Tibial nerve (tissue), 4 donors: ENCODE data around the gene PPP1R14B. TPM values are rescaled to one million over a fixed set of nuclear protein-coding genes. Genes with fewer than 3 reads are reported as not detected.

Experiments
- DNase-seq, 2 donors: peaks; one replicate each; pipeline ENCODE4 v3.0.0-alpha.2; 2019; ENCODE audit warnings: low spot score in 2 of 2
- H3K27ac ChIP-seq, 4 donors: fragments of 200-600 bp; sonication (generic) in 3 of 4; one replicate each; pipeline ENCODE4 v1.5.1; 2017 to 2019; ENCODE audit warnings: mild to moderate bottlenecking in 1 of 4
- H3K27me3 ChIP-seq, 2 donors: fragments of 200-600 bp; sonication (generic) in 1 of 2; one replicate each; pipeline versions ENCODE4 v1.5.1 to v1.6.0; 2017 to 2019
- H3K36me3 ChIP-seq, 3 donors: fragments of 200-600 bp; sonication (generic); one replicate each; pipeline ENCODE4 v1.5.1; 2018 to 2019
- H3K4me1 ChIP-seq, 4 donors: fragments of 200-600 bp; sonication (generic) in 3 of 4; one replicate each; pipeline ENCODE4 v1.5.1; 2017 to 2019
- H3K4me3 ChIP-seq, 4 donors: fragments of 200-600 bp; sonication (generic) in 3 of 4; one replicate each; pipeline ENCODE4 v1.5.1; 2017 to 2019; ENCODE audit warnings: mild to moderate bottlenecking in 1 of 4, moderate library complexity in 1 of 4
- H3K9me3 ChIP-seq, 4 donors: fragments of 200-600 bp; sonication (generic) in 3 of 4; one replicate each; pipeline ENCODE4 v1.5.1; 2017 to 2019
- CTCF ChIP-seq, 5 experiments: fragments of 200-600 bp in 3 of 5; fragments of 450-650 bp in 2 of 5; sonication (generic) in 3 of 5; IDR thresholded peaks; one replicate each; pipeline ENCODE4 v1.5.1; 2016 to 2019; ENCODE audit warnings: antibody characterized with exemption in 5 of 5, mild to moderate bottlenecking in 3 of 5, moderate library complexity in 2 of 5
- EP300 ChIP-seq, 2 donors: sonication (generic); formaldehyde crosslinking; IDR thresholded peaks; one replicate each; pipeline ENCODE4 v1.6.1; 2017; ENCODE audit warnings: antibody characterized with exemption in 2 of 2, mild to moderate bottlenecking in 1 of 2
- POLR2A ChIP-seq, 2 donors: fragments of 450-650 bp; IDR thresholded peaks; one replicate each; pipeline ENCODE4 v1.6.1; 2017; ENCODE audit warnings: antibody characterized with exemption in 2 of 2, mild to moderate bottlenecking in 2 of 2, moderate library complexity in 2 of 2
- WGBS, 2 donors: methylation state at CpG; one replicate each; pipeline ENCODE4 v1.1.5; 2018; 5-methylcytosine and 5-hydroxymethylcytosine counted together
- total RNA-seq, 4 donors: library from RNA; depleted of rRNA; stranded (reverse); fragments of >200 nt; gene quantifications; one replicate each; pipeline ENCODE4 v1.1.0, GENCODE V29; 2016

The PPP1R14B gene
- total RNA-seq, 4 donors from 2014 or later: 79.7 to 187 (median 91.4) TPM

- DNase-seq: no peak
- Histone ChIP-seq H3K27me3 (no peaks in the 10 kb centered on the region), H3K4me1 (peaks cover 0 to 14% (median 7%) of the 10 kb centered on the region in 4 donors), H3K36me3 (peaks cover 0 to 47% (median 0%) of the 10 kb centered on the region in 3 donors), H3K4me3 (no peak overlapping the region), H3K27ac (no peak overlapping the region), H3K9me3 (no peaks in the 10 kb centered on the region)
- no peak for TF ChIP-seq EP300 (IDR thresholded peaks at IDR 0.05)
- no peak for TF ChIP-seq CTCF (IDR thresholded peaks at IDR 0.05)
- TF ChIP-seq POLR2A (IDR thresholded peaks at IDR 0.05): no peak
- 85 to 90% methylated on average over 24 of the region's 24 CpGs for WGBS, 2 donors
Measured at GRCh38 chr11:64210301-64211020, 36.3 kb downstream of the PPP1R14B start.

GRCh38 chr11:64209563-64209843 is 37.2 kb downstream of the PPP1R14B start:
- Histone ChIP-seq H3K4me3 (no peak overlapping the region), H3K36me3 (peaks cover 0 to 53% (median 0%) of the 10 kb centered on the region in 3 donors), H3K9me3 (no peaks in the 10 kb centered on the region), H3K4me1 (peaks cover 0 to 19% (median 7%) of the 10 kb centered on the region in 4 donors), H3K27ac (no peak overlapping the region), H3K27me3 (no peaks in the 10 kb centered on the region)
- TF ChIP-seq CTCF (IDR thresholded peaks at IDR 0.05) (no peak), POLR2A (IDR thresholded peaks at IDR 0.05) (no peak), EP300 (IDR thresholded peaks at IDR 0.05) (no peak)
- no peak for DNase-seq
- WGBS, 2 donors: 82 to 87% methylated on average over 8 of the region's 8 CpGs

- Histone ChIP-seq H3K4me1 (peaks cover 0 to 24% (median 10%) of the 10 kb centered on the region in 4 donors), H3K27ac (peak overlapping the region in 1 of 4 donors; percentile 70), H3K9me3 (no peaks in the 10 kb centered on the region), H3K36me3 (peaks cover 0 to 58% (median 0%) of the 10 kb centered on the region in 3 donors), H3K4me3 (no peak overlapping the region), H3K27me3 (no peaks in the 10 kb centered on the region)
- 74 to 82% methylated on average over 18 of the region's 18 CpGs for WGBS, 2 donors
- DNase-seq: no peak
- TF ChIP-seq POLR2A (IDR thresholded peaks at IDR 0.05) (no peak), EP300 (IDR thresholded peaks at IDR 0.05) (no peak), CTCF (IDR thresholded peaks at IDR 0.05) (no peak)
Measured at GRCh38 chr11:64208796-64209562, 37.8 kb downstream of the PPP1R14B start.

- no peak for DNase-seq
- TF ChIP-seq CTCF (IDR thresholded peaks at IDR 0.05) (no peak), EP300 (IDR thresholded peaks at IDR 0.05) (no peak), POLR2A (IDR thresholded peaks at IDR 0.05) (no peak)
- no peaks in the 10 kb centered on the region for H3K9me3 ChIP-seq
- H3K4me3 ChIP-seq: peak overlapping the region in 3 of 4 donors; percentile 13 to 54 (median 48)
- H3K4me1 ChIP-seq: peaks cover 0 to 26% (median 10%) of the 10 kb centered on the region in 4 donors
- H3K27me3 ChIP-seq: no peaks in the 10 kb centered on the region
- H3K27ac ChIP-seq: peak overlapping the region; percentile 17 to 85 (median 74)
- 71 to 75% methylated on average over 15 to 23 of the region's 23 CpGs for WGBS, 2 donors
- peaks cover 0 to 66% (median 3%) of the 10 kb centered on the region in 3 donors for H3K36me3 ChIP-seq
Measured at GRCh38 chr11:64208086-64208795, 38.5 kb downstream of the PPP1R14B start.
